HG03520 (cell line): ENCODE measurements around the gene H1-8.

Source experiments
- ATAC-seq: cut with Tn5 transposase; IDR thresholded peaks from one replicate; pipeline ENCODE4 v1.9.1; 2021; ENCODE audit warnings: mild to moderate bottlenecking, moderate library complexity; ENCODE audit not compliant: unreplicated experiment

Gene H1-8

GRCh38 chr3:129555153-129555550 is 12.2 kb downstream of the H1-8 start:
- no peak for ATAC-seq

DNA sequence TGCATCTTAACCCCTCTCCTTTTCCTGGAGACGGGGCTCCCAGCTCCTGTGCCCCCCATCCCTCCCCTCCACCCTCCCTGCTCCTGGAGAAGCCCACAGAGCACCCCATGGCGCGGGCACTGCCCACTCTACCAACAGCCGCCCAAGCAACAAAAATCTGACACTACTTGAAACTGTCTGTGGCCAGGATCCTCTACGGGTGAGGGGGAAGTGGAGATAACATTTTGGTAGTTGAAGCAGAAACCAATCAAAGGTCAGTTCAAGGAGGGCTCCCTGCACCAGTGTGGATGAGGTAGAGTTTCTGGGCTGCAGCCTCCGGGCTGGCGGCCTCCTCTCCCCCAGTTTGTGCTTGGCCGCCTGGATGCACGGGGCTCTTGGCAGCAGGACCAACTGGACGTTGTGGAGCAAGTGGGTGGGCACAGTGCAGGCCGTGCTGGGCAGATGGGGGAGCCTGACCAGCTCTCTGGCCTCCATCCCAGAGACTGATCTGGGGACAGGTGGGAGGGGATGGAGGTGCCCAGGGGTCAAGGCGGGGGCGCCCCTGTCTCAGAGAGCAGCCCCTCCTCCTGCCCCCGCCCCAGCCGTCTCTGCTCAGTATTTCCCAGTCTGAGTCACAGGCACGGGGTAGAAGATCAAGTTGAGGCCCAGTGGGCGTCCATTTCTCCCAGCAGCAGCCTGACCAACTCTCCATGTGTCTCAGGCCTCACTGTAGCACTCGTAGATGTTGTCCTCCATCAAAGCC is 12.8 kb downstream of the H1-8 start:
- no peak for ATAC-seq

DNA sequence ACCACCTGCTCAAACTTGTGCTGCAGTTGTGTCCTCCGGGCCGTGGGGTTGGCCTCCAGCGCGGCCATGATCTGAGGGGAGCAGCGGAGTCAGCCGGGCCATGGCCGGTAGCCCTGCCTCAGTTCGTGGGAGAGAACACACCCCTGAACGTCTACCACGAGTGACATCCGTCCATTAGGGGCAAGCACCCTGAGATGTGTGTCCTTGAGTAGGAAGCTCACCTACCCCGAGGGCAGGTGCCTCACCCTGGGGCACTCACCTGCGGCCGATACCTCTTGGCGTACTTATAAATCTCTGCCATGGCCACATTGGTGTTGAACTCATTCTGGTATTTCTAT is 13.4 kb downstream of the H1-8 start:
- no peak for ATAC-seq

DNA sequence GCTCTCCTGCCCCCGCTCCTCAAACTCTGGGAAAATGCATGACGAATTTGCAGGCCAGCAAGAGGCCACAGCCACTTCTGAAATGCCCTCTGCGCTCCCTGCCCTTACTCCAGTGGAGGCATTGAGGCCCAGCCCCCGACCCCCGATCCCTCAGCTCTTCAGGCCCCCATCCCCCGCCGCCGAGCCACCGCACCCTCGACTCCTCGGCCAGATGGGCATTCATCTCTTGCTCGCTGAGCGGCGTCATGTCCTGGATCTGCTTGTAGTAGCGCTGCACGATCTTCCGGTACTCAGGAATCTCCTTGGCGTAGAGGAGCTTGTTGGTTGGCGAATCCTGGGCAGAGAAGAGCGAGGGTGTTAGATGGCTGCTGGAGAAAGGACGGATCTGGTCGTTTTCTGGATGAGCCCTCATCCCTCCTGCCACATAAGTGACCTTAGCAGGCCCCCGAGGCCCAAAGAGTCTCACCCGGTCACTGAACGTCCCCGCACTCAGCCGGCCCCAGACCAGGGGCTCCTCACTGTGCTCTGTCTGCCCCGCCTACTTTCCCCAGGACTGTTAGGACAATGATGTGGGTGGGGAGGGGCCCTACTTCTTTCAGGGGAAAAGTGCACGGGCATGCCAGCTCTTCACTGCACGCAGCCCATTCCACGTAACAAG is 14.0 kb downstream of the H1-8 start:
- no peak for ATAC-seq

- no peak for ATAC-seq
Observed at GRCh38 chr3:129557548-129557894, 14.5 kb downstream of the H1-8 start.

- ATAC-seq, result no peak
Observed at GRCh38 chr3:129558081-129558771, 15.3 kb downstream of the H1-8 start.

- ATAC-seq, result no peak
Observed at GRCh38 chr3:129558772-129559564, 16.0 kb downstream of the H1-8 start.

DNA sequence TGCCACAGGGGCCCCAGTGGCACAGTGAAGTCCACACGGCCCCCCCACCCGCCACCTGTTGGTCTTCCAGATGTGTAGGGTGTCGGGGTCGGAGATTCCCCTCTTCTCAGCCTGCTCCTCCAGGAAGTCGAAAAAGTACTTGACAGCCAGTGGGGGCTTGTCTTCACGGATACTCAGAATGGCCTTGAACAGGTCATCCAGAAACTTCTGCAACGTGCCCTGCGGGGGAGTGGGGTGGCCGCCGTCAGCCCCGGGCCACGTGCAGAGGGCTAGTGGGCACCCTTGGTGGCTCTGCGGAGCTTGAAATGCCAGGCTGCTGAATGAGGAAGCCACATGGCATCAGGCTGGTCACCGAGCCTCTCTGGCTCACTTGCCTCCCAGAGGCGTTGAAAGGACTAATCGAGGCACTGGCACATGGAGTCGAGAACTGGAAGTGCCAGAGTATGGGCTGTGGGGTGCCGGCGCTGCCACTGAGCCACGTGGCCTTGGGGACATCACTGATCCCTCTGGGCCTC is 16.6 kb downstream of the H1-8 start:
- no peak for ATAC-seq

GRCh38 chr3:129560269-129560787 is 17.4 kb downstream of the H1-8 start:
- no peak for ATAC-seq

- ATAC-seq, result no peak
Observed at GRCh38 chr3:129560911-129561594, 18.1 kb downstream of the H1-8 start.

GRCh38 chr3:129561619-129562248 is 18.8 kb downstream of the H1-8 start:
- no peak for ATAC-seq

- ATAC-seq, result no peak
Observed at GRCh38 chr3:129562803-129563202, 19.8 kb downstream of the H1-8 start.

- ATAC-seq, result no peak
Observed at GRCh38 chr3:129563332-129563731, 20.4 kb downstream of the H1-8 start.

- no peak for ATAC-seq
Observed at GRCh38 chr3:129563850-129564535, 21.0 kb downstream of the H1-8 start.

GRCh38 chr3:129564981-129565644 is 22.1 kb downstream of the H1-8 start:
- no peak for ATAC-seq

DNA sequence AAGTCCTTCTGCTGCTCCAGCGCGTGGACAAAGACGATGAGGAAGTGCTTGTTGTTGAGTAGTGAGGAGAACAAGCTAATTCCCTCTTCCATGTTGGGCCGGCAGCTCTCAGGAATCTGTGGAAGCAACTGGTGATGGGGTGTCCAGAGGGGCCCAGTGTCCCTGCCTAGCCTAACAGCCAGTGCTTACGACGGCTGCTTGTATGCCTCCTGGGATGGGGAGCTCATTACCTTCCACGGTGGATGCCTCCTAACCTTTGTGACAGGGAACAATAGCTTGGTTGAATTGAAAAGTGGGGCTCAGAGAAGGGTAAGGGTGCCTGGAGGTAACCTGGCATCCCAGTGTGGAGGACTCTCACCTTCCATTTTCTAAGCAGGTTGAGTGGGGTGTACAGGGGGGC is 22.9 kb downstream of the H1-8 start:
- ATAC-seq, result no peak

GRCh38 chr3:129567176-129567705 is 24.3 kb downstream of the H1-8 start:
- ATAC-seq, result no peak

DNA sequence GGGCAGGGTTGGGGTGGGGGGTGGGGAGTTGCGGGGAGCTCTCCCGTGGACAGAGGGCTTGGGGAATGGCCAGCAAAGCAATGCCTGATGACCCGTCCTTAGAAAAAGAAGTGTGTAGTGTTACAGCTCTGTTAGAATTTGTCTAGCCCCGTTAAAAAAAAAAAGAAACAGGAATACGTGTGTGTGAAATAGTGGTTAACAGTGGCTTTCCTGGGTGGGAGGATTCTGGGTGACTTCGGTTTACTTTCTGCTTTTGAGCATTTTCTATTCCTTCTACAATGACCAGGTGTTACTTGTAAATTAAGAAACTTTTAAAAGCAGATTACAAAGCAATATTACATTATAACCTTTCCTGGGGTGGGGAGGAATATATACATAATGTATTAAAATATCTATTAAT is 25.0 kb downstream of the H1-8 start:
- no peak for ATAC-seq

DNA sequence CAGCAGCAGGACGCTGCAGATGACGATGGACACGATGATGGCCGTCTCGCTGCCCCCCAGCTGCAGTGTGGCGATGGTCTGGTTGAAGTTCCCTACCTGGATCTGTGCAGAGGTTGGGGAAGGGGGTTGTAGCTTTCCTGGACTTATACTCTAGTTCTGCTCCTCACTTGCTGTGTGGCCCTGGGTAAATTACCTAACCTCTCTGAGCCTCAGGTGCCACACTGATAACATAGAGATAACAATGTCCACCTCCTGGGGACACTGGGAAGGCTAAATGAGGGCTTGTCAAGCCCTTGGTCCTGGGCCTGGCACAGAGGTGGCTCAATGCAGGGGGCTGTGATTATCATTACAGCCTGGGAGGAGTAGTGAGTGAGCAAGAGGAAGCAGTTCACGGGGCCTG is 26.9 kb downstream of the H1-8 start:
- no peak for ATAC-seq
